Middle frontal gyrus (tissue), 1 donor: ENCODE results near the gene HNRNPLL.
A peak's percentile ranks its signal among the peaks of the same experiment; 100 is the strongest.

ENCODE experiments used
- DNase-seq: peaks from one replicate; pipeline ENCODE4 v3.0.0-alpha.2; 2015; ENCODE audit warnings: low spot score; ENCODE audit errors: extremely low spot score

The HNRNPLL gene

DNA sequence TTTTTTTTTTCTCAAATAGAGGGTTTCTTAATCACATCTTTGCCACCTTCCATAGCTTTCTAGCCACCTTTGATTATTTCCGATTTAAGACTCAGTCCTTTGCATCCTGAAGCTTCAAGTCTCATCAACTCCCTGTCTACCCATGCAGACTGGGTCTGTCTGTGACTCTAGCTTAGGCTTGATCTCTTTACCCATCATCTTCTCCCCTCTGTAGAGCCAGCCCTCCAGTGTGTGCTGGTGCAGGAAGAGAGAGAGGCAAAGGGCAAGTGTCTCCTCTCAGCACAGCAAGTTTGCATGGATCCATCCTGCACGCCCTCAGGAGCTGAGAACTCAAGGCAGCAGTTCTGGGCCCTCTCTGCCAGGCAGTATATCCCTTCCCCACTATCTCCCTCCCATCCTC, 70.4 kb downstream of the HNRNPLL start:
- DNase-seq: no peak

DNA sequence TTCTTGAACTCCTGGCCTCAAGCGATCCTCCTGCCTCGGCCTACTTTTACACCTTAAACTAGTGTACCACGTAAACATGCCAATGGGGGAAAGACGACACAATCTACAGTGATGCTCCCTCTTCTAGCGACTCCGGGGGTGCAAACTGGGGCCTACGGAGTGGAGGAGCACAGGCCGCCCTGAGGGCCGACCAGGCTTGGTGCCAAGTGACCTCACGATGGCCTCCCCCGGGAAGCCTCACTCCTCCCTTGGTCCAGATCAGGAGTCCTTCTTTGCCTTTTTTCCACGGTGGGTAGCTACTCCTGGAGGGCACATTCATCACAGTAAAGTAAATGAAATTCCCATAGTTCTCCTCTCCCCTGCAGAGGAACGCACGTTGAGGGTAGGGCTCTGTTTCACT, 73.5 kb downstream of the HNRNPLL start:
- no peak for DNase-seq

DNA sequence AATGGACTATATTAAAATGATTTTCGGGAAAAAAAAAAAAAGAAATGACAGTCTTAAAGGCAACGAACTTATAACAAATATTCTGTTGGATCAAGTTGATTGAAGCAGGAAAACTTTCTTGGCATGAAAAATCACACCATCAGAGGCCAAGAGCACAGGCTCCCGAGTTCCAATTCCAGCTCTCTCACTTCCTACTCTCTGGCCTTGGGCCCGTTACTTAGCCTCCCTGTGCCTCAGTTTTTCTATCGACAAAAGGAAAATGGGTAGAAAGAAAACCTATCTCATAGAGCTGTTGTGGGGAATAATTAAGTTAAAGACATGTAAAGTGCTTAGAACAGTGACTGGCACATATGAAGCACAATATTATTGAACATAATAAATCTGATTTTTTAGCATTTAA, 74.2 kb downstream of the HNRNPLL start:
- DNase-seq: no peak

DNA sequence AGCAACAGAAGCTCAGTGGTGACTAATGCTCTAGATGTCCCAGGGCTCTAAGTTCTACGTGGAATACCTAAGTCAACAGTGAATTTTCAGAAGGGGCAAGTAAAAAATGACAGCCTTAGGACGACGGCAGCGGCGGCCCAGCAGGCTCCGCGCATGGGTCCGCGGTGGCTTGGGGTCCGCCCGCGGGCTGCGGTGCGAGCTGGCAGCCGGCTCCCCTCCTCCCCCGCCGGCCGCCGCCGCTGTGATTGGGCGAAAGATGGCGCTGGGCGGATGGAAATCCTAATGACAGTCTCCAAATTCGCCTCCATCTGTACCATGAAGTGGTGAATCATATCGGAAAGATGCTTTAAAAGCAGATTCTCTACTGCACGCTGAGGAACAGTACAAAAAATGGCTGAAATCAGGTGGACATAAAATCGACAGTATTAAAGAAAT, 74.7 kb downstream of the HNRNPLL start:
- peak; percentile 52 for DNase-seq

DNA sequence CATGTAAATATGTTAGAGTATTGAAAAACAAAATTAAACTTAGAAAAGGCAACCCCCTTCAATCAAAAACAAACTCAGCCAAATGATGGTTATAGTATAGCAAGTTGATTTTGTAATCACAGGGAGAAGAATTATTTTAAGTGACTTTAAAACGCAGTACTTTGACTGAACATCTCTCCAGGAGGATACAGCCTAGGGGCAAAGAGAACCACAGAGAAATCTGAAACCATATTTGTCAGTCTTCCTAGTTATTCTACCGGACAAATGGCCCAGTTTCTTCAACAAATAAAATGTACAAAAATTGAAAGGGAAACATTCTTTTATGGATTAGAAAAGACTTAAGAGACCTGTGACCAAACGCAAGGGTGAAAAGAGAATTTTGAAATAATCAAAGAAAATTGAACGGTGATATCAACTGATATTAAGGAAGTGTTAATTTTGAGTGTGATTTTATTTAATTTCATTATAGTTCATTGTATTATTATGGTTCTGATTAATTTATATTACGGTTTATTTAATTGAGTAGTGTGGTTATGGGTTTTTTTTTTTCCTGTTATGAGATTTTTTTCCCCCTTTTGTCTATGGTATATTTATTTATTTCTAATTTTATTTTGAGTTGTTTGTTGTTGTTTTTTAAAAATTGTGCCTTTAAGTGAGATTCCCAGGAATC, 75.3 kb downstream of the HNRNPLL start:
- no peak for DNase-seq

DNA sequence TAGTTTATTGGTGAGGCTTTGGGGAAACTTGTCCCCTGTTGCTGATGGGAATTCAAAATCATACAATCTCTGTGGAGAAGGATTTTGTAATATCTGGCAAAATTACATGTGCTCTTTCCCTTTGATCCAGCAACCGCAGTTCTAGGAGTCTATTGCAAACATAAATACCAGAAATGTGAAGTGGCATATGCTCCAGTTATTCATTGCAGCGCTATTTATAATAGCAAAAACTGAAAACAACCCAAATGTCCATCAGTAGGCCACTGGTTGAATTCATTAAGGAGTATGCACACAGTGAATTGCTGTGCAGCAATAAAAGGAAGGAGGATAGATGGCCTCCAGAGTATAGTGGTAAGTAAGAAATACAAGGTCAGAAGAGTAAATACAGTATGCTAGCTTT, 76.5 kb downstream of the HNRNPLL start:
- DNase-seq: no peak

DNA sequence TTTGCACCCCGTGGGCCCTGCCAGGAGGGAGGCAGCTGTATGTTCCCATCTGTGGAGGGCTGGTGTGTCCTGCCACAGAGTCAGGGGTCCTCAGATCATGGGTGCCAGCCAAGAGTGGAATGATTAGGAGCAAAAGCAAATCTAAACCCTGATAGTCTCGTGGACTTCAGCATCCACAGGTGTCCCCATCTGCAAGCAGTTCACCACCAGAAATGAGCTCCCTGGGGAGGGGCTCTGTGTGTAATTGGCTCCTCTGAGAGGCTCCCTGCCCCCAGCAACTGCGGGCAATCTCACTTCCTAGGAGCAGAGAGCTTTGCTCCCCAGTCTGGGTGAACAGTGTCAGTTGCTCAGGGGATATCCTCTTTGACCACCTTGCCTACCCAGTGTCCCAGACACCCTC, 78.1 kb downstream of the HNRNPLL start:
- DNase-seq: no peak

DNA sequence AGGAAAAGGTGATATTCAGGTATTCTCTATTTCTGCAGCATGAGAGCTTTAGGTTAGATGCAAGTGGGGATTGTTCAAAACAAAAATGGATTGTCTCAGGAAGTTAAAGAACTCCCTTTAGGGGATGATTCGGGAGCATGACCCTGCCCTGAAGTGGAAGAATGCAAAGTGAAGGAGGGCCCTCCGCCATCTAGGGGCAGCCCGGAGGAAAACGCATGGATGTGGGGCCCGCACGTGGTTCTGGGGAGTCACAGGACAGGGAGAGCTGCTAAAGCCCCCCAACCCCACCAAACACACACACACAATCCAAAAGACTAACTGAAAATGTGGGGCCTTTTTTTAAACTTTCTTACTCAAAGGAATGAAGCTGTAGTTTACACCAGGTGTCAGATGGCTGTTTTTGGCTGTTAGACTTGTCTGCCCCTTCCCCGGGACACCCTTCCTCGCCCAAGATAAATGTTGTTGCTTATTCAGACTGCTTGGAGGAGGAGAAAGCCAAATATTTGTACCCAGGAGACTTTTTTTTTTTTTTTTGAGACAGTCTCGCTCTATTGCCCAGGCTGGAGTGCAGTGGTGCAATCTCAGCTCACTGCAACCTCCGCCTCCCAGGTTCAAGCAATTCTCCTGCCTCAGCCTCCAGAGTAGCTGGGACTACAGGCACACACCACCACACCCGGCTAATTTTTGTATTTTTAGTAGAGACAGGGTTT, 78.8 kb downstream of the HNRNPLL start:
- no peak for DNase-seq

DNA sequence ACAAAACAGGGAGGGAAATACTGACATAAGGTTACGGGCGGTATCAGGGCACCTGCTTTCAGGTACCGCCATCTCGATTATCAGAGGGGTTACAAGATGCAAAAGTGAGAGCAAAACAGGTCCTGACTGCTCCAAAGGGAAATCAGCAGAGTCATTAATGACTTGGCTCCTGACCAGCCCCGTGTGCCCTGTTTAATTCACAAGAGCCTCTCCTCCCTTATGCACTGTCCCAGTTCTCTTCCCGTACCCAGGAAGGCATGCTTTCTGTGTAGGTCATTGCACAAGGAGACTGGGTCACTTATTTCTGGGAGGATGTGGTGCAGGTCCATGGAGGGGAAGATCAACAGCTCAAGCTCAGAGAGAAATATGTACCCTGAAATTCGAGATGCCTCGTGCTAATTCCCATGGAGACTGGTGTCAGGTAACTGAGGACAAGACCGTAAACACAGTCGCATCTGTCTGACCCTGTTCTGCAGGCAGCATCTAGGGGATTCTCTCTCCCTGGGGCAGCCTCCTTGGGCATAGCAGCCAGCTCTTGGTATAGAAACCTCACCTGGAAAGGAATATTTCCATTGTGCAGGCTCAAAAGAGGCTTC, 79.9 kb downstream of the HNRNPLL start:
- no peak for DNase-seq

DNA sequence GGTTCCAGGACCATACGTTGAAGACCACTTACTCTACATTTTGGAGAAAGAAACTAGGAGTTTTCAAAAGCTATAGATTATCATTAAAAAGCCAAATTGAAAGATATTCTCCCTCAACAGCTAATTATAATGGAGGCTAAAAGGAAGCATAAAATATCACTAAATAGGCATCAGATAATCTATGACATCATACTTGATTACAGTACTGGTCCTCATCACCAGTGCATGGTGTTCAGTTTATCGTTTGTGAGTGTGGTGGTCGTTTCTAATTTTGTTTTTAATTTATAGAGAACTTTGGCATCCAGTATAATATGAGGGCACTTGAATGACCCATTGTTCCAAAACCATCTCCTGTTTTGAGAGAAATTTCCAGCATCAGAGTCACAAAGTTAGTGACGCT, 80.9 kb downstream of the HNRNPLL start:
- no peak for DNase-seq

DNA sequence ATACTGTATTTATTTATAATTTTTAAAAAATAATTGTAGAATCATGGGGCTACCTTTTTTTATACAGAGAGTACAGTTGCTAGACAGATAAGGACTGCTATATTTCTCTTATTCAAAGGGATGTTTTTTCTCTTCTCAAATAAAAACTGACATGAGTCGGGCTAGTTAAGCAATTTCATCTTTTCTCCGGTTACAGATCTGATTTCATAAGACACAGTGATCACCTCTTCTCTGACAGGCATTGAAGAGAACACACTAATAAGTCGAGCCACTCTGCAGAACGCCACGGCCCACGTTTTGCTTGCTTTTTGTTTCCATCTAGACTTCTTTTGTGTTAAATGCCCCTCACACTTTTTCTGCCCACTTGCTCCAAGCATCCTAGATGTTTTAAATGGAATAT, 85.4 kb downstream of the HNRNPLL start:
- DNase-seq: no peak

DNA sequence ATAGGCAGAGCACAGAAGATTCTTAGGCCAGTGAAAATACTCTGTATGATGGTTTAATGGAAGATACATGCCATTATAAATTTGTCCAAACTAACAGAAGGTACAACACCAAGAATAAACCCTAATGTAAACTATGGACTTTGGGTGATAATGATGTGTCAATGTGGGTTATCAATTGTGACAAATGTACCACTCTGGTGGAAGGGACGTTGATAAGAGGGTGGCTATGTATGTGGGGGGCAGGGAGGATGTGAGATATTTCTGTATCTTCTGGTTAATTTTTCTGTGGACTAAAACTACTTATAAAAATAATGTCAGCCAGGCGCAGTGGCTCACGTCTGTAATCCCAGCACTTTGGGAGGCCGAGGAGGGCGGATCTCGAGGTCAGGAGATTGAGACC, 86.2 kb downstream of the HNRNPLL start:
- no peak for DNase-seq

DNA sequence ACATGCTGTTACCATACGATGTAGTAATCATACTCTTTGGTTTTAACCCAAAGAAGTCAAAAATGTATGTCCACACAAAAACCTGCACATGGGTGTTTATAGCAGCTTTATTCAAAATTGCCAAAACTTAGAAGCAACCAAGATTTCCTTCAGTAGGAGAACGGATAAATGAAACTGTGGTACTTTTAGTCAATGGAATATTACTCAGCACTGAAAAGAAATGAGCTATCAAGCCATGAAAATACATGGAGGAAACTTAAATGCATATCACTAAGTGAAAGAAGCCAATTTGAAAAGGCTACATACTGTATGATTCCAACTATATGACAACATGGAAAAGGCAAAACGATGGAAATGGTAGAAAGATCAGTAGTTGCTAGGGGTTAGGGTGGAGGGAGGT, 86.6 kb downstream of the HNRNPLL start:
- DNase-seq: no peak

DNA sequence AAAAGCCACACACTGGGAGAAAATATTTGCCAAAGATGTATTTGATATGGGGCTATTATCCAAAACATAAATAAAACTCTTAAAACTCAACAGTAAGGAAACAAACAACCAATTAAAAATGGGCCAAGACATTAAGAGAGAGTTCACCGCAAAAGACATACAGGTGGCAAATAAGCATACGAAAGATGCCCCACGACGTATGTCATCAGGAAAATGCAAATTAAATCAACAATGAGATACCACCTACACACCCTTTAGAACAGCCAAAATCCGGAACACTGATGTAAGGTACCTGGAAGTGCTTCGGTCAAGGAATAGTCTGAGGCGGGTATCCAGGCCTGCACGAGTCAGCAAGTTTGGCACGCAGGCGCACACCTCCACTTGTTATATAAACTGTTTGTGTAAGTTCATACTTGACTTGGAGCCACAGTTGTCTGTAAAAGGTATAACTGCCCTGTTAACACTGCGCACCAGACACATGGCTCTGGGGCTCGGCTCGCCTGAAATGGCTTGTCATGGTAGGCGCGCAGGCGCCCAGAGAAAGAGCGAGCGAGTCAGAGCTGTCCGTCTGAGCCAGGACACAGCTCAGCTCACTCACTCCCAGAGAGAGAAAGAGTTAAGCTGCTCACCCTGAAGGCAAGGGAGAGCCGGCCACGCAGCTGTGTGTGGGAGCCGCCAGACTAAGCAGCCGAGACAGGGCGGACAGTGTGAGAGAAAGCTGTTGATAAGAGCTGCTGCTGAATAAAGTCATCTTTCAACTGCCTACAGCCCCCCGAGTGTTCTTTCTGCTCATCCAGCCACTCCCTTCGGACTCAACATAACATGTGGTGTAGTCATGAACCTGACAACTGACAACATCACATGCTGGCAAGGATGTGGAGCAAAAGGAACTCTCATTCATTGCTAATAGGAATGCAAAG, 87.3 kb downstream of the HNRNPLL start:
- no peak for DNase-seq

DNA sequence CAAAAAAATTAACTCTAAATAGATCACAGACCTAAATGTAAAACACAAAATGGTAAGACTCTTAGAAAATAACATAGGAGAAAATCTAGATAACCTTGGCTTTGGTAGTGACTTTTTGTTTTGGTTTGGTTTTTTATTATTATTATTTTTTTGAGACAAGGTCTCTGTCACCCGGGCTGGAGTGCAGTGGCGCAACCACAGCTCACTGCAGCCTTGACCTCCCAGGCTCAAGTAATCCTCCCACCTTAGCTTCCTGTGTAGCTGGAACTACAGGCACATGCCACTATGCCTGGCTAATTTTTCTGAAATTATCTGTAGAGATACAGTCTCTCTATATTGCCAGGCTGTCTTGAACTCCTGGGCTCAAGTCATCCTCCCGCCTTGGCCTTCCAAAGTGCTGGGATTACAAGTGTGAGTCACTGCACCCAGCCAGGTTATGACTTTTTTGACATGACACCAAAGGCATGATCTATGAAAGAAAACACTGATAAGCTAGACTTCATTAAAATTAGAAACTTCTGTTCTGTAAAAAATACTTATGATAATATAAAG, 88.0 kb downstream of the HNRNPLL start:
- no peak for DNase-seq

DNA sequence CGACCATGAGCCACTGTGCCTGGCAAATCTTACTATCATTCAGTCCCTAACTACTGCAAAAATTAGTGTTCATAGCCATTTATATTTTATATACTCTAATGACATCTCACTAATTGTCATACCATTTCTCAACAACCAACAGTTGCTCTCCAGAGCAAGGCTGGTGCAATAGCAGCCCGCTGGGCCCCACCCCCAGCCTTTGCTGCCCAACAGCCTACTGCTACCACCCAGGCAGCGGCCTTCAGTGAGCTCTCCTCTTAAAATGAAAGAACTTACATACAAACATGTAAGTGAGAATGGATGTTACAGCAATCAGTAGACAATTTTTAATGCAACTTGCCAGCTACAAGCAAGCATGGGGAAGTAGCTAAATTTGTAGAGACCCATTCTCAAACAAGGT, 90.5 kb downstream of the HNRNPLL start:
- DNase-seq: no peak
